CD14-positive monocyte (primary cell): ENCODE results near the gene GOLGA8Q. TPM values are rescaled to one million over a fixed set of nuclear protein-coding genes. Genes with fewer than 3 reads are reported as not detected.
"Not testable (repeated sequence)": the region's sequence is repeated elsewhere in the genome, so short reads cannot be mapped to it uniquely, and the experiment has no call there.

Experiments used
- DNase-seq, 3 donors: peaks; one replicate each; pipeline ENCODE4 v3.0.0-alpha.2; 2011 to 2022
- H2AFZ ChIP-seq: 2 replicates; pipeline ENCODE4 v1.6.0; 2012; ENCODE audit warnings: mild to moderate bottlenecking, low read depth, low read length, inconsistent platforms; ENCODE audit not compliant: insufficient read depth, poor library complexity, severe bottlenecking
- H3K27ac ChIP-seq, 2 donors: 1 replicate in 1 of 2; 2 replicates in 1 of 2; pipeline ENCODE4 v1.5.1; 2012 to 2013; ENCODE audit warnings: low read length in 2 of 2, control low read depth in 1 of 2, inconsistent platforms in 1 of 2, low read depth in 1 of 2, mild to moderate bottlenecking in 1 of 2
- H3K27me3 ChIP-seq, 2 donors: one replicate each; pipeline versions ENCODE4 v1.6.0 to v1.6.1; 2011 to 2013; ENCODE audit warnings: low read length in 2 of 2; ENCODE audit not compliant: control insufficient read depth in 2 of 2, insufficient read depth in 2 of 2
- H3K36me3 ChIP-seq, 2 donors: replicated peaks in 1 of 2; 1 replicate in 1 of 2; 2 replicates in 1 of 2; pipeline versions ENCODE4 v1.5.1 to v1.6.1; 2012 to 2013; ENCODE audit warnings: low read length in 2 of 2, control low read depth in 1 of 2, inconsistent platforms in 1 of 2, mild to moderate bottlenecking in 1 of 2; ENCODE audit not compliant: insufficient read depth in 2 of 2, control insufficient read depth in 1 of 2
- H3K4me1 ChIP-seq, 2 donors: 1 replicate in 1 of 2; 2 replicates in 1 of 2; pipeline versions ENCODE4 v1.5.1 to v1.6.1; 2012 to 2013; ENCODE audit warnings: low read length in 2 of 2, control low read depth in 1 of 2, inconsistent platforms in 1 of 2, mild to moderate bottlenecking in 1 of 2, moderate library complexity in 1 of 2; ENCODE audit not compliant: insufficient read depth in 2 of 2, control insufficient read depth in 1 of 2
- H3K4me2 ChIP-seq: replicated peaks from 2 replicates; pipeline ENCODE3; 2012; ENCODE audit warnings: low read length, moderate library complexity, mild to moderate bottlenecking; ENCODE audit not compliant: poor library complexity, severe bottlenecking; ENCODE audit errors: extremely low read depth
- H3K4me3 ChIP-seq, 3 experiments: fragments of 200-600 bp in 1 of 3; sonication (generic) in 1 of 3; replicated peaks in 1 of 3; 1 replicate in 2 of 3; 2 replicates in 1 of 3; pipeline ENCODE4 v1.5.1; 2011 to 2013; ENCODE audit warnings: low read length in 3 of 3, mild to moderate bottlenecking in 3 of 3, control low read depth in 2 of 3, low read depth in 2 of 3, inconsistent platforms in 1 of 3, moderate library complexity in 1 of 3
- H3K79me2 ChIP-seq: 2 replicates; pipeline ENCODE4 v1.6.0; 2012; ENCODE audit warnings: mild to moderate bottlenecking, control low read depth, inconsistent platforms, low read length, moderate library complexity; ENCODE audit not compliant: insufficient read depth
- H3K9ac ChIP-seq: 2 replicates; pipeline ENCODE4 v1.6.0; 2017; ENCODE audit warnings: low read length, mild to moderate bottlenecking; ENCODE audit not compliant: insufficient read depth, poor library complexity, severe bottlenecking
- H3K9me3 ChIP-seq, 2 donors: replicated peaks in 1 of 2; 1 replicate in 1 of 2; 2 replicates in 1 of 2; pipeline versions ENCODE4 v1.5.1 to v1.6.1; 2012 to 2013; ENCODE audit warnings: low read length in 2 of 2, control low read depth in 1 of 2; ENCODE audit not compliant: control insufficient read depth in 1 of 2, insufficient read depth in 1 of 2
- H4K20me1 ChIP-seq: 2 replicates; pipeline ENCODE4 v1.6.0; 2012; ENCODE audit warnings: mild to moderate bottlenecking, low read length, control low read depth, moderate library complexity; ENCODE audit not compliant: insufficient read depth
- H3K27ac Mint-ChIP-seq, 7 donors: one replicate each; pipeline ENCODE4 v1.8.0; 2020; ENCODE audit warnings: mild to moderate bottlenecking in 7 of 7, mixed read lengths in 7 of 7, moderate library complexity in 6 of 7, inconsistent platforms in 2 of 7
- H3K27me3 Mint-ChIP-seq, 3 donors: one replicate each; pipeline ENCODE4 v1.8.0; 2021 to 2022; ENCODE audit warnings: low read depth in 3 of 3, mild to moderate bottlenecking in 3 of 3, mixed read lengths in 3 of 3, moderate library complexity in 3 of 3, inconsistent platforms in 1 of 3
- H3K36me3 Mint-ChIP-seq, 2 donors: one replicate each; pipeline ENCODE4 v1.8.0; 2020; ENCODE audit warnings: mixed read lengths in 2 of 2, inconsistent platforms in 1 of 2, mild to moderate bottlenecking in 1 of 2
- H3K4me1 Mint-ChIP-seq: one replicate; pipeline ENCODE4 v1.8.0; 2020; ENCODE audit warnings: mild to moderate bottlenecking, mixed read lengths
- H3K4me3 Mint-ChIP-seq, 2 donors: one replicate each; pipeline ENCODE4 v1.8.0; 2020; ENCODE audit warnings: mild to moderate bottlenecking in 2 of 2, mixed read lengths in 2 of 2, moderate library complexity in 1 of 2
- H3K9me3 Mint-ChIP-seq, 7 donors: one replicate each; pipeline ENCODE4 v1.8.0; 2020 to 2022; ENCODE audit warnings: mixed read lengths in 7 of 7, mild to moderate bottlenecking in 6 of 7, moderate library complexity in 6 of 7, inconsistent platforms in 2 of 7
- WGBS: methylation state at CpG from one replicate; pipeline ENCODE4 v1.1.5; 2013; ENCODE audit warnings: missing lambda C conversion rate; ENCODE audit not compliant: insufficient coverage; 5-methylcytosine and 5-hydroxymethylcytosine counted together
- intact Hi-C, 2 donors: fragments of 100-400 bp; cut with micrococcal nuclease; formaldehyde crosslinking; loops; one replicate each; pipeline versions ENCODE4 v1.15.0 to v1.15.1; 2023
- polyA plus RNA-seq, 3 donors: library from polyadenylated mRNA; depleted of rRNA in 1 of 3; unstranded in 2 of 3; stranded (reverse) in 1 of 3; fragments of 300-500 nt in 2 of 3; fragments of >200 nt in 1 of 3; fragmentation: Illumina TruSeq in 2 of 3; gene quantifications; 1 replicate in 2 of 3; 2 replicates in 1 of 3; pipeline ENCODE4 v1.2.3, GENCODE V29; 2012 to 2021

The GOLGA8Q gene
- polyA plus RNA-seq, 3 donors, result 1.4 TPM; not detected in 2

GRCh38 chr15:30573012-30573491, 21.2 kb downstream of the GOLGA8Q start:
- H3K9me3 Mint-ChIP-seq, H2AFZ ChIP-seq, H3K27ac Mint-ChIP-seq, H3K27me3 Mint-ChIP-seq, H4K20me1 ChIP-seq, H3K4me1 ChIP-seq, H3K9ac ChIP-seq, H3K36me3 Mint-ChIP-seq, H3K79me2 ChIP-seq, H3K4me2 ChIP-seq, H3K4me3 Mint-ChIP-seq, H3K36me3 ChIP-seq, intact Hi-C loops, DNase-seq, H3K27ac ChIP-seq, H3K9me3 ChIP-seq, H3K4me1 Mint-ChIP-seq, H3K27me3 ChIP-seq: not testable (repeated sequence)
- H3K4me3 ChIP-seq, result peak overlapping the region in 2 of 3 experiments; percentile 24 to 34
- WGBS, result no CpG with 5 or more reads among the region's 38 CpGs

DNA sequence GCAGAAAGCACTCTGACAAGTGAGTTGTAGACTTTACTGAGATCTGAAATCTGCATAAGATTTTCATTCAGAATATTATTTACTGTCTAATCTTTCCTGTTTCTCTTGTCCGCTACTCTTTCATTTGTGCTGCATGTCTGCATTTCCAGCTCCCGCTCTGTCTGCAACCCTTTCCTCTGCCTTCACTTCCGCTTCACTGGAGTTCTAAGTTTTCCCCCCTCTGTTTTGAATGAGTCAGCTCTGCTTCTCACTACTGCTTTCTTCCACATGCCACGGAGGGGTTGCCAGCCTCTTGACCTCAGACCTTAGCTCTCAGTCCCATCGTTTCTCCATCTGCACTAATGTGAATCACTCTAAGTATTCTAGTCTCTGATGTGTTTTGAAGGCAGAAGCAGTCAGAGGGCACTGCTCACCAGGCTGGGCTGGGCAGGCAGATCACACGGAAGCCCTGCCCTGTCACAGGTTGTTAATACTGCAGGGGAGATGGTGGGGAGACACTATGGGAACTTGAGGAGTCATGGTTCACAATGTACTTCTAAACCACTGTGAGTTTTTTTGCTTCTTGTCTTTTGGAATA, 27.6 kb downstream of the GOLGA8Q start:
- H2AFZ ChIP-seq, H3K27ac ChIP-seq, H3K4me3 Mint-ChIP-seq, H3K27me3 ChIP-seq, H3K9me3 Mint-ChIP-seq, H3K9ac ChIP-seq, H3K36me3 ChIP-seq, intact Hi-C loops, DNase-seq, H3K79me2 ChIP-seq, H3K4me2 ChIP-seq, H3K4me1 Mint-ChIP-seq, H3K4me1 ChIP-seq, H3K4me3 ChIP-seq, H4K20me1 ChIP-seq, H3K9me3 ChIP-seq, H3K27me3 Mint-ChIP-seq, H3K36me3 Mint-ChIP-seq, H3K27ac Mint-ChIP-seq: not testable (repeated sequence)
- WGBS, result no CpG with 5 or more reads among the region's 6 CpGs

DNA sequence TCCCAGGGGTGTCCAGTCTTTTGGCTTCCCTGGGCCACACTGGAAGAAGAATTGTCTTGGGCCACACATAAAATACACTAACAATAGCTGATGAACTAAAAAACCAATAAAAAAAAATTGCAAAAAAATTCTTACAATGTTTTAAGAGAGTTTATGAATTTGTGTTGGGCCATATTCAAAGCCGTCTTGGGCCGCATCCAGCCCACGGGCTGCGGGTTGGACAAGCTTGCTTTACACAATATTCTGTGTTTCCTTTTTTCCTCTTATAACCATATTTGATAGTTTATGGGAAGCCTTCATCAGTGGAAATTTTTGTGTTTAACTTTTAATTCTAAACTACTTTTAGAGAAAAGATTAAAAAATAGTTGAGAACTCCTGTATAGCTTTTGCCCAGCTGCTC, 28.9 kb downstream of the GOLGA8Q start:
- H3K4me2 ChIP-seq, H3K9me3 ChIP-seq, H3K9ac ChIP-seq, H2AFZ ChIP-seq, H3K36me3 Mint-ChIP-seq, H3K79me2 ChIP-seq, H3K4me1 Mint-ChIP-seq, H4K20me1 ChIP-seq, H3K27me3 Mint-ChIP-seq, H3K27me3 ChIP-seq, H3K4me3 Mint-ChIP-seq, H3K27ac ChIP-seq, H3K4me1 ChIP-seq, H3K36me3 ChIP-seq, H3K4me3 ChIP-seq, H3K9me3 Mint-ChIP-seq, intact Hi-C loops, H3K27ac Mint-ChIP-seq, DNase-seq: not testable (repeated sequence)
- WGBS, result no CpG with 5 or more reads among the region's 4 CpGs

DNA sequence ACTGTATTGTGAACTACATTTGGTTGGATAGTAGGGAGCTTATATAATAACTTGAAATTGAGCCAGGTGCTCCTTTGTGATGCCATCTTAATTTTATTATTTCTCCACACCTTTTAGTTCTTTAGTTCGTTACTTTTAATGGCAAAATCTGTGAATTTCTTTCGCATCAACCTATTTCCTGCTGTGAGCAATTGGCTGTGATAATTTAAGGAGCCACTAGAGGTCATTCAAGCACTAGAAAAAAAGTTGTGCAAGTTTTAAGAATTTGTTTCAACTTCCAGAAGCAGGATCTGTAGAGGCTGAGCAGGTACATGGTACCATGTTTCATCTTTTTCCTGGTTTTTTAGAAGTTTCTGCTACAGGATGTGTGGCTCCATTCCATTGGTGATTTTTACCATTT, 47.1 kb downstream of the GOLGA8Q start:
- H3K4me1 Mint-ChIP-seq, intact Hi-C loops, H3K9me3 ChIP-seq, H3K4me3 ChIP-seq, H3K27me3 ChIP-seq, H4K20me1 ChIP-seq, H3K36me3 ChIP-seq, H3K79me2 ChIP-seq, DNase-seq, H3K27ac ChIP-seq, H3K9me3 Mint-ChIP-seq, H3K4me1 ChIP-seq, H3K36me3 Mint-ChIP-seq, H3K4me3 Mint-ChIP-seq, H3K9ac ChIP-seq, H2AFZ ChIP-seq, H3K4me2 ChIP-seq, H3K27me3 Mint-ChIP-seq, H3K27ac Mint-ChIP-seq: not testable (repeated sequence)
- no CpG with 5 or more reads among the region's 2 CpGs for WGBS
